HG02763 (cell line): Measurements from ENCODE around the gene NMU.
"Not testable (repeated sequence)": the region's sequence is repeated elsewhere in the genome, so short reads cannot be mapped to it uniquely, and the experiment has no call there.

Experiments used
- ATAC-seq: cut with Tn5 transposase; IDR thresholded peaks from one replicate; pipeline ENCODE4 v1.9.1; 2021; ENCODE audit warnings: mild to moderate bottlenecking, moderate library complexity; ENCODE audit not compliant: unreplicated experiment

Gene NMU

GRCh38 chr4:55625835-55626234 is 10.3 kb downstream of the NMU start:
- no peak for ATAC-seq

GRCh38 chr4:55624063-55624462 is 12.0 kb downstream of the NMU start:
- ATAC-seq: not testable (repeated sequence)

- ATAC-seq: no peak
Measured at GRCh38 chr4:55618546-55619143, 17.5 kb downstream of the NMU start.

GRCh38 chr4:55617587-55618197 is 18.4 kb downstream of the NMU start:
- ATAC-seq: peak; percentile 93

GRCh38 chr4:55615008-55615407 is 21.1 kb downstream of the NMU start:
- ATAC-seq: no peak

- no peak for ATAC-seq
Measured at GRCh38 chr4:55613621-55614020, 22.5 kb downstream of the NMU start.

GRCh38 chr4:55612341-55612740 is 23.8 kb downstream of the NMU start:
- ATAC-seq: no peak

GRCh38 chr4:55611358-55612059 is 24.6 kb downstream of the NMU start:
- ATAC-seq: no peak

- ATAC-seq: no peak
Measured at GRCh38 chr4:55610381-55610780, 25.7 kb downstream of the NMU start.

GRCh38 chr4:55609393-55609866 is 26.7 kb downstream of the NMU start:
- ATAC-seq: no peak

- ATAC-seq: no peak
Measured at GRCh38 chr4:55608591-55608990, 27.5 kb downstream of the NMU start.

GRCh38 chr4:55604996-55605395 is 31.1 kb downstream of the NMU start:
- ATAC-seq: no peak

- ATAC-seq: no peak
Measured at GRCh38 chr4:55600640-55601039, 35.5 kb downstream of the NMU start.

- no peak for ATAC-seq
Measured at GRCh38 chr4:55598641-55599040, 37.5 kb downstream of the NMU start.

GRCh38 chr4:55592014-55592413 is 44.1 kb downstream of the NMU start, which contains the start of gene PDCL2:
TSS of gene PDCL2 (minus strand) at chr4:55592245. CDS start at chr4:55592109, 136 bp downstream.
- no peak for ATAC-seq

- ATAC-seq: no peak
Measured at GRCh38 chr4:55588160-55588559, 47.9 kb downstream of the NMU start.

GRCh38 chr4:55582773-55583172 is 53.3 kb downstream of the NMU start:
- not testable (repeated sequence) for ATAC-seq

- ATAC-seq: no peak
Measured at GRCh38 chr4:55578341-55579010, 57.6 kb downstream of the NMU start.

GRCh38 chr4:55575513-55575912 is 60.6 kb downstream of the NMU start:
- ATAC-seq: no peak

GRCh38 chr4:55574252-55574651 is 61.8 kb downstream of the NMU start:
- no peak for ATAC-seq

GRCh38 chr4:55571806-55572205 is 64.3 kb downstream of the NMU start:
- ATAC-seq: no peak
